Trophoblast cell (in vitro differentiated cells and primary cell): ENCODE results near the gene RDH14.

Experiments
- DNase-seq, 2 donors: peaks; one replicate each; pipeline ENCODE4 v3.0.0-alpha.2; 2016
- H2AFZ ChIP-seq: 2 replicates; pipeline ENCODE4 v1.6.1; 2013; ENCODE audit warnings: low read length, moderate library complexity, mild to moderate bottlenecking; ENCODE audit not compliant: insufficient read depth, poor library complexity
- H2AK5ac ChIP-seq: 2 replicates; pipeline ENCODE4 v1.6.1; 2013; ENCODE audit warnings: mild to moderate bottlenecking, low read length
- H2BK120ac ChIP-seq: 2 replicates; pipeline ENCODE4 v1.6.1; 2013; ENCODE audit warnings: low read length, mild to moderate bottlenecking, moderate library complexity; ENCODE audit not compliant: insufficient read depth, poor library complexity
- H2BK12ac ChIP-seq: 2 replicates; pipeline ENCODE4 v1.6.1; 2013; ENCODE audit warnings: mild to moderate bottlenecking, low read length, moderate library complexity
- H2BK5ac ChIP-seq: 2 replicates; pipeline ENCODE4 v1.6.1; 2013; ENCODE audit warnings: low read length, low read depth, moderate library complexity, mild to moderate bottlenecking; ENCODE audit not compliant: poor library complexity
- H3K14ac ChIP-seq: 2 replicates; pipeline ENCODE4 v1.6.1; 2013; ENCODE audit warnings: mild to moderate bottlenecking, low read length
- H3K18ac ChIP-seq: 2 replicates; pipeline ENCODE4 v1.6.1; 2013; ENCODE audit warnings: mild to moderate bottlenecking, low read length
- H3K23ac ChIP-seq: 2 replicates; pipeline ENCODE4 v1.6.1; 2013; ENCODE audit warnings: low read length
- H3K27ac ChIP-seq: 2 replicates; pipeline ENCODE4 v1.5.1; 2013; ENCODE audit warnings: low read depth, mild to moderate bottlenecking, inconsistent platforms, low read length, moderate library complexity
- H3K27me3 ChIP-seq: 2 replicates; pipeline ENCODE4 v1.6.1; 2013; ENCODE audit warnings: inconsistent platforms, mild to moderate bottlenecking, low read length, moderate library complexity; ENCODE audit not compliant: insufficient read depth
- H3K36me3 ChIP-seq, 2 experiments: 1 replicate in 1 of 2; 2 replicates in 1 of 2; pipeline ENCODE4 v1.6.1; 2013; ENCODE audit warnings: low read length in 2 of 2, mild to moderate bottlenecking in 2 of 2, moderate library complexity in 1 of 2; ENCODE audit not compliant: insufficient read depth in 2 of 2, control insufficient read depth in 1 of 2
- H3K4ac ChIP-seq: 2 replicates; pipeline ENCODE4 v1.6.1; 2013; ENCODE audit warnings: low read depth, mild to moderate bottlenecking, low read length, moderate library complexity
- H3K4me1 ChIP-seq, 2 experiments: 1 replicate in 1 of 2; 2 replicates in 1 of 2; pipeline ENCODE4 v1.6.1; 2013; ENCODE audit warnings: low read length in 2 of 2, mild to moderate bottlenecking in 2 of 2, moderate library complexity in 1 of 2; ENCODE audit not compliant: insufficient read depth in 2 of 2, control insufficient read depth in 1 of 2
- H3K4me2 ChIP-seq: 2 replicates; pipeline ENCODE4 v1.6.1; 2013; ENCODE audit warnings: inconsistent platforms, mild to moderate bottlenecking, low read length, moderate library complexity
- H3K4me3 ChIP-seq: 2 replicates; pipeline ENCODE4 v1.5.1; 2013; ENCODE audit warnings: mild to moderate bottlenecking, low read depth, low read length, inconsistent platforms
- H3K79me1 ChIP-seq: one replicate; pipeline ENCODE4 v1.6.1; 2013; ENCODE audit warnings: low read length
- H3K79me2 ChIP-seq: 2 replicates; pipeline ENCODE4 v1.6.1; 2013; ENCODE audit warnings: low read length, mild to moderate bottlenecking; ENCODE audit not compliant: control insufficient read depth, insufficient read depth, poor library complexity
- H3K9ac ChIP-seq: 2 replicates; pipeline ENCODE4 v1.6.1; 2013; ENCODE audit warnings: mild to moderate bottlenecking, low read length
- H3K9me3 ChIP-seq: 2 replicates; pipeline ENCODE4 v1.6.1; 2013; ENCODE audit warnings: low read depth, mild to moderate bottlenecking, control low read depth, inconsistent platforms, low read length; ENCODE audit not compliant: insufficient read depth
- H4K12ac ChIP-seq: 2 replicates; pipeline ENCODE4 v1.6.1; 2013; ENCODE audit warnings: low read depth, mild to moderate bottlenecking, low read length, moderate library complexity
- H4K8ac ChIP-seq: 2 replicates; pipeline ENCODE4 v1.6.1; 2013; ENCODE audit warnings: low read depth, mild to moderate bottlenecking, low read length, moderate library complexity
- H4K91ac ChIP-seq: one replicate; pipeline ENCODE4 v1.6.1; 2013; ENCODE audit warnings: low read depth, mild to moderate bottlenecking, low read length, moderate library complexity
- WGBS: extraction: QIAGEN DNeasy Blood & Tissue Kit; methylation state at CpG from one replicate; pipeline ENCODE4 v1.1.7; 2013; ENCODE audit warnings: missing lambda C conversion rate; ENCODE audit not compliant: insufficient read length, insufficient coverage; ENCODE audit errors: extremely low coverage; 5-methylcytosine and 5-hydroxymethylcytosine counted together

Gene RDH14

DNA sequence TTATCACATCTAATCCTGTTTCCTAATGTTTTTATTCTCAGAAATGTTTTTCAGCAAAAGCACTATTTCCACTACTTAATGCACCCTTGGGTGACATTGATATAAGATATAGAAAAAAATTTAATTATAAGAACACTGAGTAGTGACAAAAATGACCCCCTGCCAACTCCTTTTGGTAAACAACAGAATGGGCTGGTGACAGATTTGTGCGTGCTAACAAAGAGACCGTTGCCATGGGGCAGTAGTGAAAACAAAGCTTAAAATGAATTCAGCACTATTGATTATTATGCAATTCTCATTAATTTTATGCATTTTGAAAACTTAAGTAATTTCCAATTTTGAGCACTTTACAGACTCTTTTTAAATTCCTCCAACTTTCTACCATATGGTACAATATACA lies 33.1 kb downstream of the RDH14 start:
- no peaks in the 10 kb centered on the region for H3K27me3 ChIP-seq
- H3K4me3 ChIP-seq, result no peak overlapping the region

DNA sequence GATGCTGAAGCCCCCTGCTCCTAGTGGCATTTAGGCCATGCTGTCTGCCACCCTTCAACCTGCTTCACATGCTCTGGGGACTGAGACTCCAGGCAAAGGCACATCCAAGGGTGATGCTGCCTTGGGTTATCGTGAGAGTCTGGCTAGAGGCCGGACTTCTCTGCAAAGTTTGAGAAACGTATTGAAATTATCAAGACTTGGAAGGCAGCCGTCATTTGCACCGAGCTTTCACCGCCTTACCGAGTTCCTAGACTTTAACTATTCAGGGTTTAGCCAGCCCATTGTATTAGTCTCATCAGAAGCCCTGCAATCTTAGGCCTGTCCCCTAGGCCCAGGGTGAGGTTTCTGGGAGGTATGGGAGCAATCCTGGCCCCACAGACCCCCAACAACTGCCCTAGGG lies 34.0 kb downstream of the RDH14 start:
- H4K91ac ChIP-seq, result no peak overlapping the region
- DNase-seq, result no peak
- no peaks in the 10 kb centered on the region for H3K36me3 ChIP-seq
- no peak overlapping the region for H3K4me3 ChIP-seq
- no peak overlapping the region for H2BK5ac ChIP-seq
- H3K18ac ChIP-seq, result no peak overlapping the region
- no peak overlapping the region for H2AFZ ChIP-seq
- H4K8ac ChIP-seq, result no peak overlapping the region
- H2AK5ac ChIP-seq, result no peak overlapping the region
- no peak overlapping the region for H4K12ac ChIP-seq
- no peak overlapping the region for H3K9ac ChIP-seq
- H2BK12ac ChIP-seq, result no peak overlapping the region
- H3K23ac ChIP-seq, result no peak overlapping the region
- H3K4me2 ChIP-seq, result no peak overlapping the region
- H3K79me1 ChIP-seq, result no peaks in the 10 kb centered on the region
- H3K79me2 ChIP-seq, result no peaks in the 10 kb centered on the region
- H3K9me3 ChIP-seq, result no peaks in the 10 kb centered on the region
- no peaks in the 10 kb centered on the region for H3K4me1 ChIP-seq
- H2BK120ac ChIP-seq, result no peak overlapping the region
- no peak overlapping the region for H3K4ac ChIP-seq
- no peak overlapping the region for H3K27ac ChIP-seq
- no CpG with 5 or more reads among the region's 7 CpGs for WGBS
- no peak overlapping the region for H3K14ac ChIP-seq
- H3K27me3 ChIP-seq, result no peaks in the 10 kb centered on the region

More for the DNA sequence above, 33.1 kb downstream of the RDH14 start:
- no peaks in the 10 kb centered on the region for H3K79me1 ChIP-seq
- H3K36me3 ChIP-seq, result no peaks in the 10 kb centered on the region
- H2AK5ac ChIP-seq, result no peak overlapping the region
- H3K18ac ChIP-seq, result no peak overlapping the region
- WGBS, result no CpG with 5 or more reads among the region's 2 CpGs
- H3K4me1 ChIP-seq, result no peaks in the 10 kb centered on the region
- DNase-seq, result no peak
- no peak overlapping the region for H3K4ac ChIP-seq
- no peaks in the 10 kb centered on the region for H3K79me2 ChIP-seq
- H3K9ac ChIP-seq, result no peak overlapping the region
- no peak overlapping the region for H3K27ac ChIP-seq
- no peak overlapping the region for H4K8ac ChIP-seq
- no peak overlapping the region for H2BK5ac ChIP-seq
- H4K91ac ChIP-seq, result no peak overlapping the region
- H2BK120ac ChIP-seq, result no peak overlapping the region
- H2BK12ac ChIP-seq, result no peak overlapping the region
- no peak overlapping the region for H4K12ac ChIP-seq
- H3K4me2 ChIP-seq, result no peak overlapping the region
- no peak overlapping the region for H2AFZ ChIP-seq
- no peak overlapping the region for H3K23ac ChIP-seq
- H3K14ac ChIP-seq, result no peak overlapping the region
- H3K9me3 ChIP-seq, result no peaks in the 10 kb centered on the region

DNA sequence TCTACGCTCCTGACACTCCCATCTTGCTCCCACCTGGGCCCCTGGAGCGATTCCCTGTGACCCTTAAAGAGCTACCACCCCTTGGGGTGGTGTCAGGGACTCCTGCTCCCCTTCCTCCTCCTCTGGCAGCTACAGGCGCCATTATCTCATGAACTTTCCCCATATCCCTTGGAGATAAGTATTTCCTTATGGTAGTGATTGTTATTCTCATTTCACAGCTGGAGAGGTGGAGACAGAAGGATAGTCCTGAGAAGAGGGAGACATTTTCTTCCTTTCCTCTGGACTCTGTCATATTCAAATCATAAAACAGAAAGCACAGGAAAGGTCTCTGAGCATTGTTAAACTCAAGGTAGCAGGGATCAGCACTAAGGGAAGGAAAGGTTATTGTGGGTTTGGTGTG lies 34.6 kb downstream of the RDH14 start:
- Histone ChIP-seq H3K79me1 (no peaks in the 10 kb centered on the region), H3K79me2 (no peaks in the 10 kb centered on the region), H2BK12ac (no peak overlapping the region), H2AFZ (no peak overlapping the region), H3K4me1 (no peaks in the 10 kb centered on the region), H3K27ac (no peak overlapping the region), H3K27me3 (no peaks in the 10 kb centered on the region), H2AK5ac (no peak overlapping the region), H3K4me3 (no peak overlapping the region), H4K12ac (no peak overlapping the region), H3K4me2 (no peak overlapping the region), H2BK120ac (no peak overlapping the region), H3K4ac (no peak overlapping the region), H3K14ac (no peak overlapping the region), H4K91ac (no peak overlapping the region), H4K8ac (no peak overlapping the region), H3K9ac (no peak overlapping the region), H3K9me3 (no peaks in the 10 kb centered on the region), H2BK5ac (no peak overlapping the region), H3K23ac (no peak overlapping the region), H3K36me3 (no peaks in the 10 kb centered on the region), H3K18ac (no peak overlapping the region)
- no CpG with 5 or more reads among the region's 3 CpGs for WGBS
- DNase-seq, result no peak

DNA sequence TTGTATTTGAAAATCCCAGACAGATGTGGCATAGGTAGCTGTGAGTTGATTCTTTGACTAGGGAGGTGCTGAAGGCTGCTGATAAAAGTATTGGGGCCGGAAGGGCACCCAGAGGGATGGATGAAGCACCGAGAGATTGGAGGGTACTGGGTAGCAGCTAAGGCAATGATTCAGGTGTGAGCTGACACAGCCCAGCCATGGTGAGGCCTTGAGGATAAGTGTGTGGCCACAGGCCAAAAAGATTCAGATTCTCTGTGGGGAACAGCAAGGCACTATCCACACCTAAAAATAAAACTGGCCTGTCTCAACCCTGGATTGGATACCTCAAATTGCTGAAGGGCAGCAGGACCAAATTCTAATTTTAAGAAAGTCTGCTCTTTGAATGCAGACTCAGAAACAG lies 35.2 kb downstream of the RDH14 start:
- Histone ChIP-seq H2BK12ac (no peak overlapping the region), H2BK5ac (no peak overlapping the region), H3K18ac (no peak overlapping the region), H2BK120ac (no peak overlapping the region), H3K9ac (no peak overlapping the region), H3K14ac (no peak overlapping the region), H3K4me1 (no peaks in the 10 kb centered on the region), H3K27me3 (no peaks in the 10 kb centered on the region), H3K36me3 (no peaks in the 10 kb centered on the region), H3K9me3 (no peaks in the 10 kb centered on the region), H3K79me2 (no peaks in the 10 kb centered on the region), H3K79me1 (no peaks in the 10 kb centered on the region), H4K8ac (no peak overlapping the region), H3K4ac (no peak overlapping the region), H3K4me3 (no peak overlapping the region), H2AK5ac (no peak overlapping the region), H4K12ac (no peak overlapping the region), H2AFZ (no peak overlapping the region), H3K23ac (no peak overlapping the region), H4K91ac (no peak overlapping the region), H3K27ac (no peak overlapping the region), H3K4me2 (no peak overlapping the region)
- DNase-seq, result no peak
- WGBS, result no CpG with 5 or more reads among the region's 2 CpGs
